GM15510 (cell line): ENCODE results near the gene TBX2.

Experiments
- POLR2A ChIP-seq: IDR thresholded peaks from 3 replicates; pipeline ENCODE4 v1.6.1; 2011; ENCODE audit warnings: borderline replicate concordance; ENCODE audit not compliant: insufficient read length; ENCODE audit errors: extremely low read depth

TBX2 gene

DNA sequence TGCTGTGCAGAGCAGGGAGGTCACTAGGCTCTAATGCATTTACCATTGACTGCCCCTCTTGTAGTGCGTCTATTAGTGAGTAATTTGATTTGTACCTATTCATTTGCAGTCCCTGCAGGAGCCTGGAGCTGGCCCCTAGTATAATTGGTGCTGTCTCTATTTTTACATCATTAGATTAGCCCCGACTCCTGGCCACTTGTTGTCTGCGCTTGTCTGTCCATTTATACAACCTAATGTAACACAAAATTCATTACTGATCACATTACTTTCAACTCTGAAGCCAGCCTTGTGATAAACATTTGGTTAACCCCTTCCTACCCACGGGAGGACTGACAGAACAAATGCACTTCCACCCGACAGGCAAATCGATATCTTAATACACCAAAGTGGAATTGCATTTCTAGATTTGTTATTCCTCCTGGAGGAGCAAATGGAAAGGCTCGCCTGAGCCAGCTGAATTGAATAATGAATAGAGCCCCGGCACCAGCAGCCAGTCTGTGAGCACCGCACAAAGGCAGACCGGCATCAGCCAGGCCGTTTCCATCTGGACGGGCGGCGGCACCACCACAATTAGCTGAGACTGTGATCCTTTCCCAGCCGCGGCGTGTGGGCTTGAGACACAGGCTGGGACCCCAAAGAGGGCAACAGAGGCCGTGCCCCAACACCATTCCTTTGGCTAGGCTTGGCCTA lies 18.7 kb upstream of the TBX2 start:
- TF ChIP-seq POLR2A: no peak

DNA sequence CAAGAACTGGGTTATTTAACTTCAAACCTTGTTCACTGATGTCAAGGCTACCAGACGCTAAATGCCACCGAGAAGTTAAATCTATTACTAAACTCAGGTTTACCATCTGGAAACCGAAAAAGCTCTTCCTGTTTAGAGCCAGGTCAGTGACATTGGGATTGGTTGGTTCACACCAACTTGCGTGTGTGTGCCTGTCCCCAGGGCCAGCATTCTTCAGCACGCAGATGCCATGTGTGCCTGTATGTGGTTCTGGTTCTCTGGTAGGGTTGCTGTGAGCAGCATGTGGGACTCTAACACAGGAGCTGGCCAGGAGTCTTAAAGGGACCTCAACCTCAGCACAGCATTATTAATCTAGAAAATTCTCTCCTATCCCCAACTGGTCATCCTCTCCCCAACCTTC lies 18.1 kb upstream of the TBX2 start:
- TF ChIP-seq POLR2A: no peak

DNA sequence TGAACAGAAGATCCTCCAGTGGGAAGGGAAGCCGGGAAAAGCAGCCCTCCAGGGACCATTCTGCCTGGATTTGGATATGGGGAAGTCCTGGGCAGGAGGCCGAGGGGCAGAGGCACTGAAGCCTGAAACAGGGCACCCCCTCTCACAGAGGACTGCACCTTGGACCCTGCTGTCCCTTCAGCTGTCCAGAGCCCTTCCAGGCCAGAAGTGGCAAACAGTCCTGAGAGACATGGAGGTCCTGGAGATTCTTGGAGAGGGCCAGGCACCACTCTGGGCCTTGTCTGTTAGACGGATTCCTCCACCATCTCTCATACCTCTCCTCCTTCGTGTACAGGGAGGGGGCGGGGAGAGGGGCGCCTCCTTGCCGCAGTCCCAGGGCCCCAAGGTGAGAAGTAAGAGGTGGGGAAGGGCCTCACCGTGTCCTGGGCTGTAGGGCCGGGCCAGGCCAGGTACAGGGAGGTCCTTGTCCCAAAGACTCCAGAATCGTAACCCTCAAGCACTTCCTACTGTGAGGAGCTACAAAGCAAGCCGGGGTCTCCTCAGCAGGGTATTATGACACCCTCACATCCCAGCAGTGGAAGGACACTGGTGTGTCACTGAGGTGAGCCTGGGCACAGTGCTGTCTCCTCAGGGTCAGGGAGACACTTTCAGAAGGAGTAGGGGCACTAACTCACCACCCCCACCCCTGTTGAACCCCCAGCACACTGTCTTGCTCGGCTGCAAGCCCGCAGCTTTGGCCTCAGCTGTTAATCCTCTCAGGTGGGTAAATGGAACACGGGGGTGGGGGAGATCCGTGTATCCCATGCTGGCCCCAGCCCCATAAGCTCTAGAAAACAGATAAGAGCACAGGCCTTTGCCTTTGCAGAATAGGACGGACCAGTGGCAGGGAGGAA lies 16.6 kb upstream of the TBX2 start:
- TF ChIP-seq POLR2A: no peak

DNA sequence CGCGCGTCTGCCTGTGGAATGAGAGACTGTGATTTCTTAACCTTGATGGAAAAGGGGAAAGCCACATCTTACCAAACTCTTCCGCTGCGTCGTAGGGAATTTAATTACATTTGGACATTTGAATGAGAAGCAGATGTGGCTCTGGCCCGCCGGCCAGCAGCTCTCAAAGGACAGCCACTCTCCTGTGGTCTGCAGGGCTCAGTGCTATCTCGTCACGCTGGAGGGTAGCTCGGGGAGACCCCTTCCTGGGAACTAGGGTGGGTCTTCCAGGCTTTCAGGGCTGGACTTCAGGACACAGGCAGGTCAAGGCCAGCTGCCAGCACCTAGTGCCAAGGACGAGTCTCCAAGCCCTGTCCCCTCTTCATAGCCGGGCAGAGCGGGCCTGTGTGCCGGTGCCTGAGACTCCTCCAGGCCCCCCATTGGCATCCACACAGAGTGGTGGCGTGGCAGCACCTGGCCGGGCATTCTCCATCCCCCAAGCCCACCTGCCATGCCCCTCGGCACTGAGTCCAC lies 15.9 kb upstream of the TBX2 start:
- TF ChIP-seq POLR2A: no peak

DNA sequence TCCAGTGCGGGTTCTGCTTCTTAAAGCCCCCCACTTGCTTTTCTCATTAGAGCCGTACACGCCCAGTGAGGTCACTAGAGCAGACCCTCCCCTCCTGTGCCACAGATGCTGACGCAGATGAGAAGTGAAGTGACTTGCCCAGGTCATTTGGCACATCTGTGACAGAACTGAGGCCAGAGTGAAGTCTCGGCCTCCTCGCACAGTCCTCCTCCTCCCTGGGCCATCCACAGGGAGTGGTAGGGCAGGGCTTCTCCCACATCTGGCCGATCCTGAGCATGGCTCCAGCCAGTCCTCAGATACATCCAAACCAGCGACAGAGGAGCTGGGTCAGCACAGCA lies 15.3 kb upstream of the TBX2 start:
- TF ChIP-seq POLR2A: no peak

DNA sequence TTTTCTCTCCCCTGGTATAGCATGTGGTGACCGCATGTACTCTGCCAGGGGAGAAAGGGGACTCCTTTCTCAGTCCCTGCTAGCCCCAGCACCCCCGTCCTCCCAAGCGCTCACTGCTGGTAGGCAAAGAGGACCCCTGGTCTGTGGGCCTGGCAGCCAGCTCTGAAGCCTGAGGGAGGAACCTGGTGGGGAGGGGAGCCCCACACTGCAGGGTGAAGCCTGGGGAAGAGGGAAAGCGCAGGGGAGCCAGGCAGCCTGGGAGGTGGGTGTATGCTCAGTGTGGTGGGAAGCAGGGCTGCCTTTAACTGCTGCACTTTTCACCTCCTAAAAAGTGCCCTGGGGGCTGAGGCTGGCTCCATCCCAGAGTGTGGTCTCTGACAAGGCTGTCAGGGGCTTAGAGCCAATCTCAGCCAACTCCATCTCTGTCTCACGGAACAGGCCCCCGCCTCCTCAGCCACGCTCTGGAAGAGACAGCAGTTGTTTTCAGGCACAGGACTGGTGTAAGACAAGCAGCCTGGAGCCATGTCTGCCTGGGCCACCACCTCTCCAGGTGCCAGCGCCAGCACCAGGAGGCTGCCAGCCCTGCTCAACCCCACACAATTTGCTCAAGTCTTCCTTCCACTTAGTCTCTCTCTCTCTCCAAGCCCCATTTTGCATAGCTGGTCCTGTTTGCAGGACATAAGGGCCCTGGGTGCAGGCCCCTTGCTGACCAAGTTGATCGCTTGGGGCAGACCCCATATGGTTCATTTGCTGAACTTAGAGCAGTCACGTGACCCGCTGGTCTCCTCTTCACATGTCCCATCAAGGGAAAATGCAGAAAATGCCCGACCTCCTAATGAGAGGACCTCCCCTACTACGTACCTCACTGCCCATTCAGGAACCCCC lies 14.7 kb upstream of the TBX2 start:
- no peak for TF ChIP-seq POLR2A

DNA sequence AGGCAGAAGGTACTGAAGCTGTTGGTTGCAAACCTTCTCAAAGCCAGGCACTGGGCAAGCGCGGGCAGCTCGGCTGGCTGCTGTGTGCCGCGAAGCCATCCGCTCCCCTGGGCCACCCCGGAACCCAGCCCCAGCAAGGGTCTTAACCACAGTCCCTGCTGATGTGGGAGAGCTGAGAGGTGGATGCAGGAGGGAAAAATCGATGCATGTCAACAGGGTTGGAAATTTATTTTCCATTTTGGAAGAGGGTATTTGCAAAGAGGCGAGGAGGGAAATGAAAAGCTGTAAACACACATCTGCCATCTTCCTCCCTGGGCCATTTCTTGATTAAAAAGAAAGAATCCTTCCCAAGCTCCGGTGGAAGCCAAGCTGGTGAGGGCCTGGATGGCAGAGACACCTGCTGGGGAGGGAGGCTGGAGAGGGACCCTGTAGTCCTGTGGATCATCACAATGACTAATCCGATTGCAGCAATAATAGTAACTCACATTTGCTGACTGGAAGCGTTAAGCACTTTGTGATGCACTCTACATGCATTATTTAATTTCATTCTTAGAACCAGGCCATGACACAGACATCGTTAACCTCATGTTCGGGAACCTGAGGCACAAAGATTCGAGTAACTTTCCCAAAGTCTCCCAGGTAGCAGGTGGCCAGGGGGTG lies 13.9 kb upstream of the TBX2 start:
- no peak for TF ChIP-seq POLR2A

DNA sequence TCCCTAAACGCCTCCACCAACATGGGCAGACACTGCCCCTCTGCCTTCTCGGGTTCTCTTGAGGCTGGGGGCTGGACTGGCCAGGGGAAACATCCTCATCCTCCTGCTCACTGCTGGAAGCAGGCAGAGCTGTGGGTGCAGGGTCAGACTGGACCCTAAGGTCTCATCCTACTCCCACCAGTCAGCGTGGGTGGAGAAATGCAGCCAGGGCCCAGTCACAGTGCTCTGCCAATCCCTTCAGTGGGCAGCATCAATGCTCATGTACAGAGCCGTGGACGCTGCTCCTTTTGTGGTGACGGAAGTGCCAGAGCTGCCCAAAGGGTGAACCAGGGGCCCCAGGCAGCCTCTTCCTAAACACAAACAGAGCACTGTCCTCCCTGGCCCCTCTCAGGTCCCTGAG lies 13.4 kb upstream of the TBX2 start:
- no peak for TF ChIP-seq POLR2A

DNA sequence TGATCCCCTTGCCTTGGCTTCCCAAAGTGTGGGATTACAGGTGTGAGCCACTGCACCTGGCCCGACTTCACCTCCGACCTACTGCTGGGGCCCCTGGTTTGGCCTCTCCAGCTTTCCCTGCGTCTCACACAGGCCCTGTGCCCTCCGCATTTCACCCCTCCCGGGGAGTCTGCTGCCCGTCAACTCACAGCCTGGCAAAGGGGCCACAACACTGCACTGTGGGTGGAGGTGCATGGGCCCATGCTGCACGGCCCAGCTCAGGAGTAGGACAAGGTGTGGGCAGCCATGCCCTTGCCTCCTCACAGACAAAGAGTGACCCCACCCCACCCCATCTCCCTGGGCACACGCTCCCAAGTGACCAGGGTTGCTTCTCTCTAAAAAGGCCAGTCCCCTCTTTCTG lies 12.6 kb upstream of the TBX2 start:
- no peak for TF ChIP-seq POLR2A

DNA sequence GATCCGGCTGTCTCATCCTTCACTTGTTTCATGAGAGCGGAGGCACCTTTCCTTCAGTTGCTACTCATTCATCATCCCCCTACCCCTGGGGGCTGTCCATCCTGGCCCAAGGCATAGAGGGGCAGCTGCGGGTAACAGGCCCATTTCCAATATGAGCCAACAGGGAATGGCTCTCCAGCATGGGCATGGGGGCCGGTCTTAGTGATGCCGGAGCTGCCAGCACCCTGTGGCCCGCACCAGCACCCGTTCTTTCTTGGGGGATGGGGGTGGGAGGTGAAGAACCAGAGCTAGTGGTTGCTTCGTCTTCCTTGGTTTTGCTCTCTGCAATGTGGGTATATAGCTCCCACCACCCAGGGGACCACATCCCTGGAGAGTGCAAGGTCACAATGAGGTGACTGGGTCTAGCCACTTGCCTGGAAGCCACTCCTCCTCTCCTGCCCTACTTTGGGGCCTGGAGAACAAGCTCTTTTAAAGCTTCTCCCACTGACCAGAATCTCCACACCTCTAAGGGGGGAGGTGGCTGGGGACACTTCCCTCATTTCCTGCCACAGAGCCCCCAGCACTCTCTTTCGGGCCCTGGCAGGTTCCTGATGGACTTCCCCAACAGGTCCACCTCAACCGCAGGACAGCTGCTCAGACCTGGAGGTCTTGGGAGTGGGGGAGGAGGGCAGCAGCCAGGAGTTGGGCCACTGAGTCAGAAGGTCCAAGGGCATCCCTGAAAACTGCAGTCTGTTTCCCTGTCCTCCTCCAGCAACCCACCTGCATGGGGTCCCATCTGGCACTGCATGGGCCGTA lies 11.9 kb upstream of the TBX2 start:
- no peak for TF ChIP-seq POLR2A

DNA sequence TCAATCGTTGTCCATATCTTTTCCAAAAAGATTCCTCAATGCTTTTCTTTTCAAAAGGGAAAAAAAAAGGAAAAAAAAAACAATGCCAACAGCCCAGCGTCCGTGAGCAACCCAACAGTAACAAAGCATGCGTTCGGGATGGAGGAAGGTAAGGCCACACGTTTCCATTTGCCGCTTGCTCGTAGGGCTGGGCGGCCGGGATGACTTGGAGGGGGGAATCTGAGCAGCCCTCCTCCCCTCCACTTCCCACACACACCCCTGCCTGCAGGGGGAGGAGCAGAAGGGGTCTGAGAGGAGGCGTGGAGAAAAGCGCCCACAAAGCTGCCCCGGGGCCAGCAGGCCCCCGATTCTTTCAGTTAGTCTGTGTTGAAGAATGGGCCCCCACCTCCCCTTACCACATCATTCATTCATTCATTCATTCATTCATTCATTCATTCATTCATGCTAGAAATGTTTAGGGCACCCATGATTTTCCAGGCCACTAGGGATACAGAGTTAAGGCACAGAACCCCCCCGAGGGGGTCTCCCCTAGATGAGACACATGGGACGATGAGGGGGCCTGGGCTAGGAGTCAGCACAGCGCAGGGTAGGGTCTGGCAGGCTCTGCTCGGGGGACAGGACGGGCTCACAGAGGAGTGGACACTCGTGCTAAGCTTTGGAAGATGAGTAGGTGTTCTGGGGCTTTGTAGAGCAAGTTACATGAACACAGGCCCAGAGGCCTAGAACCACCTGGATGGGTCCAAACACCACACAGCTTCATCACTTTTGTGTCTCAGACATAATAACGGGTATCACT lies 10.9 kb upstream of the TBX2 start:
- no peak for TF ChIP-seq POLR2A

DNA sequence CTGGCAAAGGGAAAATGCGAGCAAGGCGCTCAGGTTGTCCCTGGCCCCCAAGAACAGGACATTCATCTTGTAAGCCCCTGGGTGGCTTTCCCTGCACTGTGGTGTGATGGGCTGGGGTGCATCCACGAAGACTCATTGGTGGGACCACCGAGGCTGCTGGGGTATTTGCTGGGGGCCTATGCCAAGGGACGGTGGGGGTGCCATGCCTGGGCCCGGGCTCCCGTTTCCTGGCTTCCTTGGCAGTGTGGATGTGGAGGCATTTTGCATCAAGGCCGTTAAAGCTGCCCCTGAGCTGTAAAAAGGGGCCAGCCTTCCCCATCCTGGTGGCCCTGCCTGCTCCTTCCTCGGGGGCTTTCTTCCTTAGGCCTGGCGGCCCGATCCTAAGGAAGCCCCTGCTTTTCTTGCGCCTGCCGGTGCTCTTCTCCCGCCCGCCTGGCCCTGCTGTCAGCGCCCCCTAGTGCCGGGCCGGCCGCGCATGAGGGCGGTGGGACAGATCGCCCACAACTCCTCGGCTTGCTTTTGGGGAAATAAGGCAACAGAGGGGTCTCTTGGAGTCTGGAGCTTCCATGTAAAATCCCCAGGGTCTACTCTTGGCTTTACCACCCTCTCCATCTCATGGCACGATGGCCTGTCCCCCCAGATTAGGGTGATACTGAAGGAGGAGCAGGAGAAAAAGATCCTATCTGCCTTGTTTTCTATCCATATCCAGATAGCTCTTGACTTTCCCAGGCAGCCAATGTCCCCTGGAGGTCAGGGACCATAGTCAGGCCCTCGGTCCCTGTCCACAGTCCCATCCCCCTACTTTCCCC lies 9.8 kb upstream of the TBX2 start:
- no peak for TF ChIP-seq POLR2A
